SW480 (cell line): Measurements from ENCODE around the gene WNT7A.
"Not testable (repeated sequence)": the region's sequence is repeated elsewhere in the genome, so short reads cannot be mapped to it uniquely, and the experiment has no call there.

ENCODE experiments used
- DNase-seq: peaks from one replicate; pipeline ENCODE4 v3.0.0-alpha.2; 2016; ENCODE audit warnings: low spot score

WNT7A gene

GRCh38 chr3:13879946-13880810 is at the start of gene WNT7A:
Gene WNT7A (minus strand): TSS chr3:13880071. CDS start chr3:13879816, 255 bp downstream.
- DNase-seq, result peak; percentile 72

GRCh38 chr3:13928741-13929140 is 48.9 kb upstream of the WNT7A start:
- DNase-seq, result not testable (repeated sequence)

- DNase-seq, result peak; percentile 9
Measured at GRCh38 chr3:13927295-13927694, 47.4 kb upstream of the WNT7A start.

- no peak for DNase-seq
Measured at GRCh38 chr3:13916375-13916774, 36.5 kb upstream of the WNT7A start.

- no peak for DNase-seq
Measured at GRCh38 chr3:13902648-13903238, 22.9 kb upstream of the WNT7A start.

GRCh38 chr3:13901935-13902584 is 22.2 kb upstream of the WNT7A start:
- DNase-seq, result no peak

GRCh38 chr3:13898346-13898745 is 18.5 kb upstream of the WNT7A start:
- no peak for DNase-seq

GRCh38 chr3:13896473-13897154 is 16.7 kb upstream of the WNT7A start:
- peak; percentile 88 for DNase-seq

GRCh38 chr3:13895155-13896105 is 15.6 kb upstream of the WNT7A start:
- peak; percentile 87 for DNase-seq

GRCh38 chr3:13894807-13895154 is 14.9 kb upstream of the WNT7A start:
- DNase-seq, result no peak

GRCh38 chr3:13894096-13894806 is 14.4 kb upstream of the WNT7A start:
- DNase-seq, result no peak

GRCh38 chr3:13892304-13892703 is 12.4 kb upstream of the WNT7A start:
- DNase-seq, result no peak

GRCh38 chr3:13891492-13892073 is 11.7 kb upstream of the WNT7A start:
- DNase-seq, result peak; percentile 35

- no peak for DNase-seq
Measured at GRCh38 chr3:13891017-13891392, 11.1 kb upstream of the WNT7A start.

GRCh38 chr3:13890377-13891016 is 10.6 kb upstream of the WNT7A start:
- peak; percentile 91 for DNase-seq

GRCh38 chr3:13888576-13888975 is 8.7 kb upstream of the WNT7A start:
- DNase-seq, result no peak

GRCh38 chr3:13887495-13888300 is 7.8 kb upstream of the WNT7A start:
- no peak for DNase-seq

GRCh38 chr3:13886593-13887129 is 6.8 kb upstream of the WNT7A start:
- DNase-seq, result no peak

- no peak for DNase-seq
Measured at GRCh38 chr3:13885704-13886010, 5.8 kb upstream of the WNT7A start.
